GM12878 (cell line): ENCODE measurements around the gene HRH2. TPM values are rescaled to one million over a fixed set of nuclear protein-coding genes. Genes with fewer than 3 reads are reported as not detected.

Source experiments
- ATAC-seq: fragments of 200-7000 bp; cut with Tn5 transposase; 3 replicates; pipeline ENCODE4 v1.9.1; 2020; ENCODE audit warnings: mild to moderate bottlenecking, moderate library complexity
- BruUV-seq: library from RNA; stranded (reverse); fragments of 400-500 nt; replicated peaks from 2 replicates; lab custom pipeline; 2021; lab: Mats Ljungman, UMichigan
- CTCF ChIA-PET: fragments of 300-600 bp; sonication (Branson Sonifier 250); formaldehyde crosslinking; extraction: SDS; loops from one replicate; lab custom pipeline; 2021; ENCODE audit warnings: inconsistent platforms; lab: Yijun Ruan, JAX
- POLR2A ChIA-PET: fragments of 350-600 bp; formaldehyde crosslinking; extraction: SDS; loops from one replicate; lab custom pipeline; 2021; ENCODE audit warnings: inconsistent platforms; lab: Charles Lee
- RAD21 ChIA-PET: fragments of 300-600 bp; sonication (Branson Sonifier 250); formaldehyde crosslinking; loops from one replicate; lab custom pipeline; 2023; ENCODE audit warnings: antibody characterized with exemption; ENCODE audit not compliant: unreplicated experiment; lab: Charles Lee
- SMC1A ChIA-PET: fragments of 300-600 bp; sonication (Branson Sonifier 250); formaldehyde crosslinking; loops from one replicate; lab custom pipeline; 2023; ENCODE audit not compliant: unreplicated experiment, uncharacterized antibody; lab: Charles Lee
- DNase-seq: peaks from one replicate; pipeline ENCODE4 v3.0.0-alpha.2; 2011; ENCODE audit warnings: low read depth, low spot score
- FAIRE-seq: peaks from 3 replicates; lab custom pipeline; 2011; peaks lifted over from hg19 to GRCh38; lab: Jason Lieb, UNC
- H2AFZ ChIP-seq: 2 replicates; pipeline ENCODE4 v1.6.0; 2011; ENCODE audit warnings: low read depth, low read length, control low read depth; ENCODE audit not compliant: control insufficient read depth
- H3K27ac ChIP-seq: 2 replicates; pipeline ENCODE4 v1.5.1; 2011; ENCODE audit warnings: control low read depth; ENCODE audit not compliant: control insufficient read depth, insufficient read depth
- H3K27me3 ChIP-seq, 2 experiments: replicated peaks in 1 of 2; 2 replicates each; pipeline versions ENCODE4 v1.6.0 to v1.6.1; 2011; ENCODE audit warnings: low read length in 1 of 2; ENCODE audit not compliant: control insufficient read depth in 2 of 2, insufficient read depth in 2 of 2
- H3K36me3 ChIP-seq, 2 experiments: 2 replicates each; pipeline ENCODE4 v1.5.1; 2011; ENCODE audit warnings: low read length in 1 of 2; ENCODE audit not compliant: control insufficient read depth in 2 of 2, insufficient read depth in 2 of 2
- H3K4me1 ChIP-seq: 2 replicates; pipeline ENCODE4 v1.6.1; 2011; ENCODE audit warnings: mild to moderate bottlenecking, low read length, moderate library complexity, mixed read lengths; ENCODE audit not compliant: control insufficient read depth, insufficient read depth
- H3K4me2 ChIP-seq: 2 replicates; pipeline ENCODE4 v1.6.0; 2011; ENCODE audit warnings: control low read depth; ENCODE audit not compliant: control insufficient read depth, insufficient read depth
- H3K4me3 ChIP-seq: fragments of 200-600 bp; sonication (generic); 2 replicates; pipeline ENCODE4 v1.5.1; 2016
- H3K79me2 ChIP-seq: 2 replicates; pipeline ENCODE4 v1.6.0; 2011; ENCODE audit warnings: low read length; ENCODE audit not compliant: control insufficient read depth, insufficient read depth
- H3K9ac ChIP-seq: 2 replicates; pipeline ENCODE4 v1.8.0; 2011; ENCODE audit warnings: low read length, control low read depth, mixed read lengths; ENCODE audit not compliant: control insufficient read depth, insufficient read depth
- H3K9me3 ChIP-seq: replicated peaks from 3 replicates; pipeline ENCODE4 v1.5.1; 2011; ENCODE audit warnings: mild to moderate bottlenecking, low read length; ENCODE audit not compliant: control insufficient read depth, insufficient read depth
- H4K20me1 ChIP-seq: 2 replicates; pipeline ENCODE4 v1.6.0; 2011; ENCODE audit not compliant: control insufficient read depth, insufficient read depth
- CUX1 ChIP-seq: IDR thresholded peaks from 2 replicates; pipeline ENCODE4 v1.6.1; 2012; ENCODE audit warnings: improper control_type of control experiment, low read depth, low read length; ENCODE audit not compliant: insufficient replicate concordance
- RAD21 ChIP-seq: IDR thresholded peaks from 2 replicates; pipeline ENCODE4 v1.6.1; 2011; ENCODE audit warnings: mild to moderate bottlenecking, low read depth, low read length, moderate library complexity; ENCODE audit not compliant: insufficient read depth
- SRF ChIP-seq, 2 experiments: IDR thresholded peaks; 2 replicates each; pipeline ENCODE4 v1.6.1; 2011; ENCODE audit warnings: low read depth in 2 of 2, low read length in 2 of 2, mild to moderate bottlenecking in 1 of 2, moderate library complexity in 1 of 2
- ZBTB11 ChIP-seq: fragments of 450-650 bp; formaldehyde crosslinking; IDR thresholded peaks from 2 replicates; pipeline ENCODE4 v1.5.0; 2022; ENCODE audit warnings: mild to moderate bottlenecking, missing genetic modification characterization
- ZNF24 ChIP-seq: fragments of 450-650 bp; IDR thresholded peaks from 2 replicates; pipeline ENCODE4 v1.6.1; 2017; ENCODE audit warnings: antibody characterized with exemption, mild to moderate bottlenecking
- WGBS: methylation state at CpG from one replicate; pipeline ENCODE4 v1.1.6; 2016; ENCODE audit warnings: low lambda C conversion rate; ENCODE audit not compliant: insufficient replicate concordance, insufficient coverage; ENCODE audit errors: missing lambda C conversion rate; 5-methylcytosine and 5-hydroxymethylcytosine counted together
- in situ Hi-C: fragments of 300-500 bp; cut with MboI; formaldehyde crosslinking; loops from 9 replicates; pipeline ENCODE4 v1.14.3; 2018; ENCODE audit warnings: mixed read lengths
- intact Hi-C: fragments of 100-400 bp; cut with micrococcal nuclease; formaldehyde crosslinking; loops from one replicate; pipeline ENCODE4 v1.14.2; 2022; ENCODE audit not compliant: unreplicated experiment
- polyA plus RNA-seq, 11 experiments: library from polyadenylated mRNA; depleted of rRNA in 4 of 11; unstranded in 6 of 11; stranded (reverse) in 5 of 11; fragments of >200 nt; fragmentation: Nextera tagmentation in 4 of 11; fragmentation: Illumina TruSeq in 1 of 11; extraction: Ambion mirVana in 4 of 11; extraction: Trizol in 1 of 11; gene quantifications; 1 replicate in 1 of 11; 2 replicates in 10 of 11; pipeline versions ENCODE4 v1.2.1 to v1.2.3, GENCODE V29; 2011 to 2016; ENCODE audit warnings: inconsistent platforms in 2 of 11, missing spikeins in 2 of 11, low read depth in 1 of 11
- total RNA-seq, 4 experiments: library from RNA; depleted of rRNA in 3 of 4; stranded (reverse); fragments of >200 nt in 3 of 4; fragmentation: Illumina TruSeq in 1 of 4; extraction: Trizol in 1 of 4; gene quantifications; 2 replicates each; pipeline versions ENCODE4 v1.2.1 to v1.2.3, GENCODE V29; 2013 to 2021
- TF ChIP-seq, protein P1 (sequence below): IDR thresholded peaks from 2 replicates; pipeline ENCODE4 v1.6.1; 2011; ENCODE audit warnings: low read depth, mild to moderate bottlenecking, low read length, moderate library complexity, borderline replicate concordance; ENCODE audit errors: extremely low read depth
- TF ChIP-seq, protein P2 (sequence below): fragments of 150-350 bp; IDR thresholded peaks from 2 replicates; pipeline ENCODE4 v1.6.1; 2016; ENCODE audit warnings: low read depth, low read length

HRH2 gene
- total and polyA plus RNA-seq, 10 of the 15 experiments (the other 5 are each of a cell fraction or from before 2014, with no cell fraction given), result 0.01 to 0.05 (median 0.03) TPM; not detected in 7

GRCh38 chr5:175681045-175681967 is 23.4 kb downstream of the HRH2 start (continued):
- no peak for TF ChIP-seq CUX1

DNA sequence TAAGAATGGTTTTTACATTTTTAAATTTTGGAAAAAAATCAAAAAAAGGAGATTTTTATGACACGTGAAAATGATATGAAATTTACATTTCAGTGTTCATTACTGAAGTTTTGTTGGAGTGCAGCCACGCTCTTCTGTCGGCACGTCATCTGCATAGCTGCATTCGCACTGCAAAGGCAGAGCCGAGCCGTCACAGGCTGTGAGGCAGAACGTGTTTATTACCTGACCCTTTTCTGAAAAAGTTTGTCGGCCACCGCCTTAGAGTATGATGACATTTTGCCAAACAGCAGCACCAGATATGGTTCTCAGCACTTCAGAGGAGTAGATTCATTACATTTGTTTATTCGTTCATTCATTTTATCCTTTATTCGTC is 24.1 kb downstream of the HRH2 start:
- DNase-seq (no peak), FAIRE-seq (no peak), ATAC-seq (no peak)
- no peak overlapping the region for H2AFZ ChIP-seq
- no peak overlapping the region for H3K27ac ChIP-seq
- H3K9ac ChIP-seq, result no peak overlapping the region
- H3K27me3 ChIP-seq, result no peaks in the 10 kb centered on the region; a peak in 1 of 4 replicates
- in situ Hi-C loops (no loop called here), intact Hi-C loops (no loop called here)
- H3K4me1 ChIP-seq, result no peaks in the 10 kb centered on the region
- SMC1A ChIA-PET, result no interaction called here
- WGBS, result 58% methylated on average over 12 of the region's 12 CpGs
- no peaks in the 10 kb centered on the region for H3K36me3 ChIP-seq
- no peaks in the 10 kb centered on the region for H3K79me2 ChIP-seq
- POLR2A ChIA-PET, result no interaction called here
- no peak overlapping the region for H3K4me2 ChIP-seq
- H3K4me3 ChIP-seq, result no peak overlapping the region
- CTCF ChIA-PET, result no interaction called here
- no TSS peak for BruUV-seq
- no peaks in the 10 kb centered on the region for H4K20me1 ChIP-seq
- H3K9me3 ChIP-seq, result no peaks in the 10 kb centered on the region
- RAD21 ChIA-PET, result no interaction called here
- TF ChIP-seq, protein P1, sequence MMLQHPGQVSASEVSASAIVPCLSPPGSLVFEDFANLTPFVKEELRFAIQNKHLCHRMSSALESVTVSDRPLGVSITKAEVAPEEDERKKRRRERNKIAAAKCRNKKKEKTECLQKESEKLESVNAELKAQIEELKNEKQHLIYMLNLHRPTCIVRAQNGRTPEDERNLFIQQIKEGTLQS, result no peak
- TF ChIP-seq SRF (IDR thresholded peaks at IDR 0.05; ENCODE audit: low read depth in 2 of 2, low read length in 2 of 2) (no peak), ZBTB11 (CRISPR knock-in tag) (no peak), RAD21 (no peak), ZNF24 (no peak)
- TF ChIP-seq, protein P2, sequence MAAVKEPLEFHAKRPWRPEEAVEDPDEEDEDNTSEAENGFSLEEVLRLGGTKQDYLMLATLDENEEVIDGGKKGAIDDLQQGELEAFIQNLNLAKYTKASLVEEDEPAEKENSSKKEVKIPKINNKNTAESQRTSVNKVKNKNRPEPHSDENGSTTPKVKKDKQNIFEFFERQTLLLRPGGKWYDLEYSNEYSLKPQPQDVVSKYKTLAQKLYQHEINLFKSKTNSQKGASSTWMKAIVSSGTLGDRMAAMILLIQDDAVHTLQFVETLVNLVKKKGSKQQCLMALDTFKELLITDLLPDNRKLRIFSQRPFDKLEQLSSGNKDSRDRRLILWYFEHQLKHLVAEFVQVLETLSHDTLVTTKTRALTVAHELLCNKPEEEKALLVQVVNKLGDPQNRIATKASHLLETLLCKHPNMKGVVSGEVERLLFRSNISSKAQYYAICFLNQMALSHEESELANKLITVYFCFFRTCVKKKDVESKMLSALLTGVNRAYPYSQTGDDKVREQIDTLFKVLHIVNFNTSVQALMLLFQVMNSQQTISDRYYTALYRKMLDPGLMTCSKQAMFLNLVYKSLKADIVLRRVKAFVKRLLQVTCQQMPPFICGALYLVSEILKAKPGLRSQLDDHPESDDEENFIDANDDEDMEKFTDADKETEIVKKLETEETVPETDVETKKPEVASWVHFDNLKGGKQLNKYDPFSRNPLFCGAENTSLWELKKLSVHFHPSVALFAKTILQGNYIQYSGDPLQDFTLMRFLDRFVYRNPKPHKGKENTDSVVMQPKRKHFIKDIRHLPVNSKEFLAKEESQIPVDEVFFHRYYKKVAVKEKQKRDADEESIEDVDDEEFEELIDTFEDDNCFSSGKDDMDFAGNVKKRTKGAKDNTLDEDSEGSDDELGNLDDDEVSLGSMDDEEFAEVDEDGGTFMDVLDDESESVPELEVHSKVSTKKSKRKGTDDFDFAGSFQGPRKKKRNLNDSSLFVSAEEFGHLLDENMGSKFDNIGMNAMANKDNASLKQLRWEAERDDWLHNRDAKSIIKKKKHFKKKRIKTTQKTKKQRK, result no peak
